ENCODE results near the gene PLPP6.

PLPP6 gene

GRCh38 chr9:4714266-4715016 lies 52.3 kb downstream of the PLPP6 start:
- no peak for DNase-seq (ENCODE audit: low read depth)
- H3K4me3 ChIP-seq (ENCODE audit: low read length), result no peak overlapping the region
- TF ChIP-seq CTCF (IDR thresholded peaks at IDR 0.05; ENCODE audit: insufficient read depth, low read depth, low read length, missing control alignments), result no peak

Data from epithelial cell of esophagus (primary cell).